Cardiac muscle cell (in vitro differentiated cells and primary cell): Measurements from ENCODE around the gene ADAM12. TPM values are rescaled to one million over a fixed set of nuclear protein-coding genes. Genes with fewer than 3 reads are reported as not detected.

Source experiments
- DNase-seq, 2 donors: peaks; one replicate each; pipeline versions ENCODE4 v3.0.0 to v3.0.0-alpha.2; 2010 to 2017; ENCODE audit warnings: low read depth in 1 of 2, low spot score in 1 of 2
- H3K27ac ChIP-seq: fragments of 200-600 bp; sonication (generic); 2 replicates; pipeline ENCODE4 v1.5.1; 2016
- H3K27me3 ChIP-seq: fragments of 200-600 bp; sonication (generic); 2 replicates; pipeline ENCODE4 v1.6.0; 2016; ENCODE audit warnings: control low read depth
- H3K36me3 ChIP-seq: fragments of 200-600 bp; sonication (generic); 2 replicates; pipeline ENCODE4 v1.5.1; 2016; ENCODE audit warnings: control low read depth
- H3K4me1 ChIP-seq: fragments of 200-600 bp; sonication (generic); 2 replicates; pipeline ENCODE4 v1.8.1; 2017; ENCODE audit warnings: low read depth, mild to moderate bottlenecking, mixed run types
- H3K4me3 ChIP-seq: fragments of 200-600 bp; sonication (generic); 2 replicates; pipeline ENCODE4 v1.5.1; 2016; ENCODE audit warnings: mild to moderate bottlenecking
- H3K9me3 ChIP-seq: fragments of 200-600 bp; sonication (generic); 2 replicates; pipeline ENCODE4 v1.5.1; 2017; ENCODE audit warnings: low read depth, mild to moderate bottlenecking, control low read depth
- CTCF ChIP-seq: IDR thresholded peaks from 2 replicates; pipeline ENCODE4 v1.5.1; 2012; ENCODE audit warnings: low read depth, mild to moderate bottlenecking, low read length
- polyA plus RNA-seq: library from polyadenylated mRNA; unstranded; fragments of >200 nt; fragmentation: Nextera tagmentation; extraction: Ambion mirVana; gene quantifications from 2 replicates; pipeline ENCODE4 v1.2.1, GENCODE V29; 2016
- total RNA-seq: library from RNA; depleted of rRNA; stranded (reverse); fragments of >200 nt; gene quantifications from 2 replicates; pipeline ENCODE4 v1.2.3, GENCODE V29; 2016

The ADAM12 gene
- total and polyA plus RNA-seq, 2 experiments from 2014 or later, result 0.18 to 1.1 TPM

- no peaks in the 10 kb centered on the region for H3K9me3 ChIP-seq
- H3K4me1 ChIP-seq, result no peaks in the 10 kb centered on the region
- DNase-seq, result no peak
- no peak overlapping the region for H3K4me3 ChIP-seq
- H3K27ac ChIP-seq, result no peak overlapping the region
- no peaks in the 10 kb centered on the region for H3K27me3 ChIP-seq
- TF ChIP-seq CTCF, result no peak
- H3K36me3 ChIP-seq, result no peaks in the 10 kb centered on the region
Observed at GRCh38 chr10:126375926-126376554, 12.2 kb downstream of the ADAM12 start.

- H3K27ac ChIP-seq, result no peak overlapping the region
- DNase-seq, result no peak
- H3K27me3 ChIP-seq, result no peaks in the 10 kb centered on the region
- no peaks in the 10 kb centered on the region for H3K36me3 ChIP-seq
- no peaks in the 10 kb centered on the region for H3K4me1 ChIP-seq
- H3K4me3 ChIP-seq, result no peak overlapping the region
- TF ChIP-seq CTCF, result no peak
- H3K9me3 ChIP-seq, result no peaks in the 10 kb centered on the region
Observed at GRCh38 chr10:126375299-126375698, 13.0 kb downstream of the ADAM12 start.

- Histone ChIP-seq H3K4me3 (no peak overlapping the region), H3K4me1 (no peaks in the 10 kb centered on the region), H3K27me3 (no peaks in the 10 kb centered on the region), H3K9me3 (no peaks in the 10 kb centered on the region), H3K27ac (no peak overlapping the region), H3K36me3 (no peaks in the 10 kb centered on the region)
- no peak for DNase-seq
- TF ChIP-seq CTCF, result no peak
Observed at GRCh38 chr10:126374435-126374834, 13.8 kb downstream of the ADAM12 start.

GRCh38 chr10:126373972-126374371, 14.3 kb downstream of the ADAM12 start:
- H3K36me3 ChIP-seq, result no peaks in the 10 kb centered on the region
- H3K27ac ChIP-seq, result no peak overlapping the region

GRCh38 chr10:126373147-126373546, 15.1 kb downstream of the ADAM12 start:
- TF ChIP-seq CTCF, result peak; percentile 19
- H3K9me3 ChIP-seq, result no peaks in the 10 kb centered on the region
- H3K4me1 ChIP-seq, result no peaks in the 10 kb centered on the region
- peak in 1 of 2 donors; percentile 49 for DNase-seq
- no peaks in the 10 kb centered on the region for H3K27me3 ChIP-seq
- H3K4me3 ChIP-seq, result no peak overlapping the region
- no peak overlapping the region for H3K27ac ChIP-seq
- no peaks in the 10 kb centered on the region for H3K36me3 ChIP-seq

More at GRCh38 chr10:126373972-126374371, 14.3 kb downstream of the ADAM12 start:
- no peaks in the 10 kb centered on the region for H3K9me3 ChIP-seq
- DNase-seq, result no peak
- no peak overlapping the region for H3K4me3 ChIP-seq
- TF ChIP-seq CTCF, result no peak
- no peaks in the 10 kb centered on the region for H3K4me1 ChIP-seq
- H3K27me3 ChIP-seq, result no peaks in the 10 kb centered on the region

GRCh38 chr10:126372396-126372795, 15.9 kb downstream of the ADAM12 start:
- H3K27me3 ChIP-seq, result no peaks in the 10 kb centered on the region
- TF ChIP-seq CTCF, result no peak
- no peak for DNase-seq
- no peaks in the 10 kb centered on the region for H3K36me3 ChIP-seq
- H3K4me1 ChIP-seq, result no peaks in the 10 kb centered on the region
- no peak overlapping the region for H3K4me3 ChIP-seq
- no peak overlapping the region for H3K27ac ChIP-seq
- no peaks in the 10 kb centered on the region for H3K9me3 ChIP-seq
